Measurements from ENCODE around the gene CAND1.

The CAND1 gene

DNA sequence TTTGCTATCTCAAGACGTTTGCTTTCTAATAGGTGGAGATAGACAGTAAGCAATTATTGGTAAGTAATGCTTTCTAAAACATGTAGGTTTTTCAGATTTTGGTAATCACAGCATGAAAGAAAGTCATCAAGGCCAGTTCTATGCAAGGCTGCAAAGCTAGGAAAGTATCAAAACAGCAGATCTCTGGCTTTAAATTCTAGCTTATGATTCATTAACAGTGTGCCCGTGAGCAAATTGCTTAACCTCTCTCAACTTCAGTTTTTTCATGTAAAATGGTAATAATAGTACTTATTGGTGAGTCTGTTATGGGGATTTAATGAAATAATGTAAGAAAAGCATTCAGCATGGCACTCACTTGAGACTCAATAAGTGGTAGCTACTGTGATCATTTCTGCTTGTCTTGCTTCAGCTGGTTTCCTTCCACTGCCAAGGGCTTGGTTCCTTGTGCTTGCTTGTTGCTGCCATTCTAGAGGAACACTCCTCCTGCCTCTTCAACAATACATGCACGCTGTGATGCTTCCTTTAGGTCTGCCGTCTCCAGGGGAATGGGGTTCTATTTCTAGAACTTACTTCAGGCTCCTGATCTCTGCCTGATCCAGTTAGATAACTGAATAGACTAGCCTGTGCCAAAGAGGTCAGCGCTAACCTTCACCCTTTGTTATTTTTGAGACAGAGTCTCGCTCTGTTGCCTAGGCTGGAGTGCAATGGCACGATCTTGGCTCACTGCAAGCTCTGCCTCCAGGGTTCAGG, 88.4 kb downstream of the CAND1 start:
- no peak overlapping the region for H3K4me3 ChIP-seq (ENCODE audit: low read depth, low read length)
- no peak for DNase-seq (ENCODE audit: low read depth)
- TF ChIP-seq, protein P1, sequence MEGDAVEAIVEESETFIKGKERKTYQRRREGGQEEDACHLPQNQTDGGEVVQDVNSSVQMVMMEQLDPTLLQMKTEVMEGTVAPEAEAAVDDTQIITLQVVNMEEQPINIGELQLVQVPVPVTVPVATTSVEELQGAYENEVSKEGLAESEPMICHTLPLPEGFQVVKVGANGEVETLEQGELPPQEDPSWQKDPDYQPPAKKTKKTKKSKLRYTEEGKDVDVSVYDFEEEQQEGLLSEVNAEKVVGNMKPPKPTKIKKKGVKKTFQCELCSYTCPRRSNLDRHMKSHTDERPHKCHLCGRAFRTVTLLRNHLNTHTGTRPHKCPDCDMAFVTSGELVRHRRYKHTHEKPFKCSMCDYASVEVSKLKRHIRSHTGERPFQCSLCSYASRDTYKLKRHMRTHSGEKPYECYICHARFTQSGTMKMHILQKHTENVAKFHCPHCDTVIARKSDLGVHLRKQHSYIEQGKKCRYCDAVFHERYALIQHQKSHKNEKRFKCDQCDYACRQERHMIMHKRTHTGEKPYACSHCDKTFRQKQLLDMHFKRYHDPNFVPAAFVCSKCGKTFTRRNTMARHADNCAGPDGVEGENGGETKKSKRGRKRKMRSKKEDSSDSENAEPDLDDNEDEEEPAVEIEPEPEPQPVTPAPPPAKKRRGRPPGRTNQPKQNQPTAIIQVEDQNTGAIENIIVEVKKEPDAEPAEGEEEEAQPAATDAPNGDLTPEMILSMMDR (IDR thresholded peaks at IDR 0.05; ENCODE audit: control insufficient read depth, extremely low read depth, insufficient read depth): no peak

DNA sequence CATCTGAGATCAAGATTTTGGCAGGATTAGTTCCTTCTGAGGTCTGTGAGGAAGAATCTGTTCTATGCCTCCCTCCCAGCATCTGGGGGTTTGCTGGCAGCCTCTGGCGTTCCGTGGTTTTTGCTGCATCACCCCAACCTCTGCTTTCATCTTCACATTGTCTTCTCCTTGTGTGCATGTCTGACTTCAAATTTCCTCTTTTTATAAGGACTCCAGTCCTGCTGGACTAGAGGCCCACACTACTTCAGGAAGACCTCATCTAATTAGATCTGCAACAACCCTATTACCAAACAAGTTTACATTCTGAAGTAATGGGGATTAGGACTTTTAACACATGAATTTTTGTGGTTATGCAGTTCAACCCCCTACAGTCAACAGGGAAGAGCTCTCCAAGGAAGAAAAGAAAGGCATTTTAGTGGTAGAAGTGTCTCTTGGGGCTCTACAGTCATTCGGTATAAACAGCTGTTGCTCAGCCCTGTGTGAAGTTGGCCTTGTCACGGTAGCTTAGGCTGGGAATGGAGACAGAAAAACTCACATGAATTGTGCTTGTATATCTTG, 89.7 kb downstream of the CAND1 start:
- no peak for DNase-seq (ENCODE audit: low read depth)
- H3K4me3 ChIP-seq (ENCODE audit: low read depth, low read length): no peak overlapping the region
- TF ChIP-seq, protein P1 (IDR thresholded peaks at IDR 0.05; ENCODE audit: control insufficient read depth, extremely low read depth, insufficient read depth): no peak

DNA sequence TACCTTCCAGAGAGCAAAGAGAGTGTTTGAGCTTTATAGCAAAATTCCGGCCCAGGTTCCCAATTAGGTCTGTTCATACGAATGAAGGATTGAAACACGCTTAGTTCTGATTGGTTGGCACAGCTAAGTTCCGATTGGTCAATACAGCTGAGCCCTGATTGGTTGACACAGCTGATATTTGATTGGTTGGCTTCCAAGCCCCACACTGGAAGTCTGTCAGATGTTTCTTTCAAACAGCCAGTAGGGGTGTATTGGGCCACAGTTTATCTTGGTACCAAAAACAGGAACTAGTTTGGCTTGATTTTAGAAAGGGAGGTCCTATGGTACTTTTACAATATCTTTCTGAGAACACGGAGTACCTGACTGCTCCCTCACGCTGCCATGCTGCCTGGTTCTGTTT, 93.4 kb downstream of the CAND1 start:
- no peak for DNase-seq (ENCODE audit: low read depth)
- TF ChIP-seq, protein P1 (IDR thresholded peaks at IDR 0.05; ENCODE audit: control insufficient read depth, extremely low read depth, insufficient read depth): no peak
- H3K4me3 ChIP-seq (ENCODE audit: low read depth, low read length): no peak overlapping the region

DNA sequence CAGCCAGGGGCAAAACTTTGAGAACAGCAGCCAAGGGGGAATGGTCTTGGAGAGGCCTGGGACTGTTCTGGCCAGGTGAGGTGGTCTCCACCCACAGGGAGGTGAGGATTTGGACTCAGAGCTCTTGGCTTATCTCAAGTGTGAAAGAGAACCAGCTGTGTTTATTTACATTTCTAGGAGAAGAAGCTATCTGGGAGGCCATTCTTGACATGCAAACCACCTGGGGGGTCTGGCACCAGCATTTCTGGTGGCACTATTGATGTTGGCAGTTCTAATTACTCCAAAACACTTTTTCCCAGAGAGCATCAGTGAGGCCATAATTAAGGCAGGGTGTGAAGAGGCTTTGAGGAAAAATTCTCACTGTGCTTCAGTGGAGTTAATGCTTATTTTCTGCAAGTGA, 95.1 kb downstream of the CAND1 start:
- TF ChIP-seq, protein P1 (IDR thresholded peaks at IDR 0.05; ENCODE audit: control insufficient read depth, extremely low read depth, insufficient read depth): no peak
- DNase-seq (ENCODE audit: low read depth): no peak
- H3K4me3 ChIP-seq (ENCODE audit: low read depth, low read length): no peak overlapping the region

DNA sequence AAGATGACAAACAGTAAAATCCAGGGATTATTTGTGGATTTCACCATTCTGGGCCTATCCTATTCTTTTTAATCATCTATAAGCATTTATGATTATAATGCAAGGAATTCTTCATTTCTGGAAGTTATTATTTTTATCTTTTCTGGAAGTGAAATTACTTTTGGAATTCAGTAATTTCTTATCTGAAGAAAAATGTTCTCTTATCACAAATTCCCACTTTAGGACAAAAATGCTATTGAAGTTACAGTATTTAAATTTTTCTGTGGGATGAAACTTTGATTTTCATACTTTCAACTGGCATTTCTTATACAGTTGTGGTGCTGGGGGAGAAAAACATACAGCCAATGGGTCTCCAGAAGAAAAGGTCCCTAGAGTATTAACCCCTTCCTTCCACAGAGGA, 96.0 kb downstream of the CAND1 start:
- TF ChIP-seq, protein P1 (IDR thresholded peaks at IDR 0.05; ENCODE audit: control insufficient read depth, extremely low read depth, insufficient read depth): no peak
- no peak overlapping the region for H3K4me3 ChIP-seq (ENCODE audit: low read depth, low read length)
- no peak for DNase-seq (ENCODE audit: low read depth)

DNA sequence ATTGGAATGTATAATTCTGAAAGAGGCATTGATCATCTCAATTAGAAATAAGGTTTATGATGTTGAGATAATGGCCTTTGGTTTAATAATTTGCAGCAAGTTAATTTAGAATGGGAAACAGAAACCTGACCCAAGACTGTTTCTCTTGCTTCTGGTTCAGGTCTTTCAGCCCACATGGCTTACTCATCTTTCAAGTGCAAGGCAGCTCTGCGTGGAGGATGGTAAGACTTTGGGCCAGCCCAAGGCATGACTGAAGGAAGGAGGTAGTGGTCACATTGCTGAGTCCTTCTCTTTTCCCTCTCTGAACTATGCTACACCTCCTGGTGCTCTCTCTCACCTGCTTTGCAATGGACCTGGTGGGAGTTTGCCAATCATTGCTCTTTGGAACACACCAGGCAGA, 98.7 kb downstream of the CAND1 start:
- no peak for DNase-seq (ENCODE audit: low read depth)
- TF ChIP-seq, protein P1 (IDR thresholded peaks at IDR 0.05; ENCODE audit: control insufficient read depth, extremely low read depth, insufficient read depth): no peak
- no peak overlapping the region for H3K4me3 ChIP-seq (ENCODE audit: low read depth, low read length)
